Activated naive CD8-positive, alpha-beta T cell (primary cell): ENCODE measurements around the gene TAOK3.
"Not testable (repeated sequence)": the region's sequence is repeated elsewhere in the genome, so short reads cannot be mapped to it uniquely, and the experiment has no call there.

Source experiments
- H3K27ac Mint-ChIP-seq: one replicate; pipeline ENCODE4 v1.8.0; 2021; ENCODE audit warnings: mixed read lengths
- H3K27me3 Mint-ChIP-seq: one replicate; pipeline ENCODE4 v1.8.0; 2021; ENCODE audit warnings: mixed read lengths
- H3K36me3 Mint-ChIP-seq: one replicate; pipeline ENCODE4 v1.8.0; 2021; ENCODE audit warnings: mixed read lengths
- H3K4me1 Mint-ChIP-seq: one replicate; pipeline ENCODE4 v1.8.0; 2021; ENCODE audit warnings: low read depth, mixed read lengths
- H3K4me3 Mint-ChIP-seq: one replicate; pipeline ENCODE4 v1.8.0; 2021; ENCODE audit warnings: mild to moderate bottlenecking, mixed read lengths
- H3K9me3 Mint-ChIP-seq: one replicate; pipeline ENCODE4 v1.8.0; 2021; ENCODE audit warnings: low read depth, mixed read lengths

TAOK3 gene

GRCh38 chr12:118308006-118308405 is 64.7 kb downstream of the TAOK3 start:
- H3K27me3 Mint-ChIP-seq, H3K4me3 Mint-ChIP-seq, H3K9me3 Mint-ChIP-seq, H3K36me3 Mint-ChIP-seq, H3K27ac Mint-ChIP-seq: not testable (repeated sequence)
- peaks cover 40% of the 10 kb centered on the region for H3K4me1 Mint-ChIP-seq

- H3K27me3 Mint-ChIP-seq, result no peaks in the 10 kb centered on the region
- H3K36me3 Mint-ChIP-seq, result peaks cover 2% of the 10 kb centered on the region
- peaks cover 40% of the 10 kb centered on the region for H3K4me1 Mint-ChIP-seq
- H3K9me3 Mint-ChIP-seq, result no peaks in the 10 kb centered on the region
- peak overlapping the region; percentile 46 for H3K4me3 Mint-ChIP-seq
- H3K27ac Mint-ChIP-seq, result peak overlapping the region; percentile 67
These were observed 65.4 kb downstream of the TAOK3 start for GRCh38 chr12:118307069-118307954.

- Mint-ChIP-seq H3K27ac (no peak overlapping the region), H3K36me3 (no peaks in the 10 kb centered on the region), H3K4me1 (peaks cover 43% of the 10 kb centered on the region), H3K4me3 (no peak overlapping the region), H3K27me3 (no peaks in the 10 kb centered on the region), H3K9me3 (no peaks in the 10 kb centered on the region)
These were observed 68.6 kb downstream of the TAOK3 start for GRCh38 chr12:118304093-118304492.

GRCh38 chr12:118302053-118302452 is 70.7 kb downstream of the TAOK3 start:
- no peak overlapping the region for H3K4me3 Mint-ChIP-seq
- H3K27ac Mint-ChIP-seq, result no peak overlapping the region
- H3K27me3 Mint-ChIP-seq, result no peaks in the 10 kb centered on the region
- H3K4me1 Mint-ChIP-seq, result peaks cover 29% of the 10 kb centered on the region
- no peaks in the 10 kb centered on the region for H3K9me3 Mint-ChIP-seq
- no peaks in the 10 kb centered on the region for H3K36me3 Mint-ChIP-seq

- H3K27me3 Mint-ChIP-seq, result no peaks in the 10 kb centered on the region
- peaks cover 24% of the 10 kb centered on the region for H3K4me1 Mint-ChIP-seq
- no peaks in the 10 kb centered on the region for H3K9me3 Mint-ChIP-seq
- no peaks in the 10 kb centered on the region for H3K36me3 Mint-ChIP-seq
- no peak overlapping the region for H3K27ac Mint-ChIP-seq
- H3K4me3 Mint-ChIP-seq, result no peak overlapping the region
These were observed 72.8 kb downstream of the TAOK3 start for GRCh38 chr12:118299791-118300460.

- H3K9me3 Mint-ChIP-seq, result no peaks in the 10 kb centered on the region
- no peak overlapping the region for H3K4me3 Mint-ChIP-seq
- H3K27me3 Mint-ChIP-seq, result no peaks in the 10 kb centered on the region
- H3K4me1 Mint-ChIP-seq, result peaks cover 12% of the 10 kb centered on the region
- no peaks in the 10 kb centered on the region for H3K36me3 Mint-ChIP-seq
- H3K27ac Mint-ChIP-seq, result no peak overlapping the region
These were observed 75.4 kb downstream of the TAOK3 start for GRCh38 chr12:118297284-118297683.

- Mint-ChIP-seq H3K36me3 (peaks cover 3% of the 10 kb centered on the region), H3K4me1 (peaks cover 6% of the 10 kb centered on the region), H3K27me3 (no peaks in the 10 kb centered on the region), H3K4me3 (no peak overlapping the region), H3K27ac (no peak overlapping the region), H3K9me3 (no peaks in the 10 kb centered on the region)
These were observed 79.9 kb downstream of the TAOK3 start for GRCh38 chr12:118292836-118293235.

GRCh38 chr12:118290130-118290529 is 82.6 kb downstream of the TAOK3 start:
- no peaks in the 10 kb centered on the region for H3K27me3 Mint-ChIP-seq
- peaks cover 8% of the 10 kb centered on the region for H3K4me1 Mint-ChIP-seq
- peaks cover 8% of the 10 kb centered on the region for H3K36me3 Mint-ChIP-seq
- no peaks in the 10 kb centered on the region for H3K9me3 Mint-ChIP-seq
- H3K4me3 Mint-ChIP-seq, result no peak overlapping the region
- H3K27ac Mint-ChIP-seq, result no peak overlapping the region

- peaks cover 15% of the 10 kb centered on the region for H3K36me3 Mint-ChIP-seq
- H3K9me3 Mint-ChIP-seq, result no peaks in the 10 kb centered on the region
- H3K27ac Mint-ChIP-seq, result no peak overlapping the region
- H3K4me1 Mint-ChIP-seq, result peaks cover 11% of the 10 kb centered on the region
- no peak overlapping the region for H3K4me3 Mint-ChIP-seq
- H3K27me3 Mint-ChIP-seq, result no peaks in the 10 kb centered on the region
These were observed 84.5 kb downstream of the TAOK3 start for GRCh38 chr12:118288174-118288573.

- H3K36me3 Mint-ChIP-seq, result peaks cover 17% of the 10 kb centered on the region
- no peak overlapping the region for H3K27ac Mint-ChIP-seq
- peaks cover 11% of the 10 kb centered on the region for H3K4me1 Mint-ChIP-seq
- no peak overlapping the region for H3K4me3 Mint-ChIP-seq
- no peaks in the 10 kb centered on the region for H3K27me3 Mint-ChIP-seq
- no peaks in the 10 kb centered on the region for H3K9me3 Mint-ChIP-seq
These were observed 85.0 kb downstream of the TAOK3 start for GRCh38 chr12:118287728-118288127.

GRCh38 chr12:118282767-118283166 is 89.9 kb downstream of the TAOK3 start:
- Mint-ChIP-seq H3K4me1 (peaks cover 5% of the 10 kb centered on the region), H3K27me3 (no peaks in the 10 kb centered on the region), H3K4me3 (no peak overlapping the region), H3K9me3 (no peaks in the 10 kb centered on the region), H3K27ac (no peak overlapping the region), H3K36me3 (peaks cover 32% of the 10 kb centered on the region)

- not testable (repeated sequence) for H3K4me1 Mint-ChIP-seq, H3K9me3 Mint-ChIP-seq, H3K27ac Mint-ChIP-seq, H3K4me3 Mint-ChIP-seq, H3K27me3 Mint-ChIP-seq
- H3K36me3 Mint-ChIP-seq, result peaks cover 22% of the 10 kb centered on the region
These were observed 94.4 kb downstream of the TAOK3 start for GRCh38 chr12:118278288-118278687.

- peaks cover 8% of the 10 kb centered on the region for H3K36me3 Mint-ChIP-seq
- no peak overlapping the region for H3K4me3 Mint-ChIP-seq
- no peaks in the 10 kb centered on the region for H3K9me3 Mint-ChIP-seq
- no peaks in the 10 kb centered on the region for H3K27me3 Mint-ChIP-seq
- peak overlapping the region; percentile 43 for H3K27ac Mint-ChIP-seq
- H3K4me1 Mint-ChIP-seq, result peaks cover 12% of the 10 kb centered on the region
These were observed 98.6 kb downstream of the TAOK3 start for GRCh38 chr12:118274066-118274465.

- H3K36me3 Mint-ChIP-seq, result peaks cover 2% of the 10 kb centered on the region
- H3K4me3 Mint-ChIP-seq, result no peak overlapping the region
- H3K4me1 Mint-ChIP-seq, result peaks cover 13% of the 10 kb centered on the region
- no peaks in the 10 kb centered on the region for H3K27me3 Mint-ChIP-seq
- peak overlapping the region; percentile 41 for H3K27ac Mint-ChIP-seq
- H3K9me3 Mint-ChIP-seq, result no peaks in the 10 kb centered on the region
These were observed 100.8 kb downstream of the TAOK3 start for GRCh38 chr12:118271770-118272417.

- H3K36me3 Mint-ChIP-seq, result peaks cover 2% of the 10 kb centered on the region
- no peak overlapping the region for H3K4me3 Mint-ChIP-seq
- no peaks in the 10 kb centered on the region for H3K9me3 Mint-ChIP-seq
- peaks cover 13% of the 10 kb centered on the region for H3K4me1 Mint-ChIP-seq
- no peak overlapping the region for H3K27ac Mint-ChIP-seq
- H3K27me3 Mint-ChIP-seq, result no peaks in the 10 kb centered on the region
These were observed 101.5 kb downstream of the TAOK3 start for GRCh38 chr12:118271183-118271582.
